PC-9 (cell line): ENCODE measurements around the gene TRAF1. TPM values are rescaled to one million over a fixed set of nuclear protein-coding genes. Genes with fewer than 3 reads are reported as not detected.

ENCODE experiments used
- BruUV-seq: library from RNA; stranded (reverse); fragments of 400-500 nt; replicated peaks from 2 replicates; lab custom pipeline; 2021; lab: Mats Ljungman, UMichigan
- CTCF ChIA-PET: fragments of 300-600 bp; sonication (Branson Sonifier 250); formaldehyde crosslinking; loops from one replicate; lab custom pipeline; 2022; ENCODE audit warnings: antibody characterized with exemption; lab: Charles Lee
- POLR2A ChIA-PET: fragments of 300-600 bp; sonication (Branson Sonifier 250); formaldehyde crosslinking; loops from one replicate; lab custom pipeline; 2022; ENCODE audit warnings: antibody characterized with exemption; ENCODE audit not compliant: unreplicated experiment; lab: Charles Lee
- DNase-seq, 2 experiments: peaks; one replicate each; pipeline versions ENCODE4 v3.0.0 to v3.0.0-alpha.2; 2015 to 2022; ENCODE audit warnings: mixed read lengths in 1 of 2
- H2AFZ ChIP-seq: fragments of 200-600 bp; sonication (generic); 2 replicates; pipeline ENCODE4 v1.8.1; 2017; ENCODE audit warnings: antibody characterized with exemption
- H3F3A ChIP-seq: fragments of 200-600 bp; sonication (generic); 2 replicates; pipeline ENCODE4 v1.8.1; 2017; ENCODE audit warnings: antibody characterized with exemption, mild to moderate bottlenecking, low read depth; ENCODE audit not compliant: insufficient read depth
- H3K27ac ChIP-seq: fragments of 200-600 bp; sonication (generic); 2 replicates; pipeline ENCODE4 v1.6.1; 2016; ENCODE audit warnings: mixed run types
- H3K27me3 ChIP-seq: fragments of 200-600 bp; sonication (generic); 2 replicates; pipeline ENCODE4 v1.6.1; 2016; ENCODE audit warnings: low read depth, mixed run types; ENCODE audit not compliant: insufficient read depth
- H3K36me3 ChIP-seq: fragments of 200-600 bp; sonication (generic); 2 replicates; pipeline ENCODE4 v1.6.1; 2016; ENCODE audit warnings: low read depth, mixed run types
- H3K4me1 ChIP-seq: fragments of 200-600 bp; sonication (generic); replicated peaks from 2 replicates; pipeline ENCODE4 v1.6.1; 2016; ENCODE audit warnings: mixed run types; ENCODE audit not compliant: insufficient read depth
- H3K4me2 ChIP-seq: fragments of 200-600 bp; sonication (generic); 2 replicates; pipeline ENCODE4 v1.6.1; 2017; ENCODE audit warnings: mixed run types
- H3K4me3 ChIP-seq: fragments of 200-600 bp; sonication (generic); 2 replicates; pipeline ENCODE4 v1.6.1; 2016; ENCODE audit warnings: mixed run types
- H3K79me2 ChIP-seq: fragments of 200-600 bp; sonication (generic); 2 replicates; pipeline ENCODE4 v1.6.1; 2017; ENCODE audit warnings: low read depth, mixed run types
- H3K9me2 ChIP-seq: fragments of 200-600 bp; sonication (generic); 2 replicates; pipeline ENCODE4 v1.8.1; 2017; ENCODE audit warnings: mild to moderate bottlenecking; ENCODE audit not compliant: insufficient read depth
- H3K9me3 ChIP-seq: fragments of 200-600 bp; sonication (generic); 2 replicates; pipeline ENCODE4 v1.8.1; 2016; ENCODE audit warnings: low read depth; ENCODE audit not compliant: insufficient read depth
- H4K20me1 ChIP-seq: fragments of 200-600 bp; sonication (generic); 2 replicates; pipeline ENCODE4 v1.8.1; 2017; ENCODE audit not compliant: insufficient read depth
- EZH2 ChIP-seq: fragments of 200-600 bp; sonication (generic); IDR thresholded peaks from 2 replicates; pipeline ENCODE4 v1.8.0; 2017; ENCODE audit warnings: antibody characterized with exemption, low read depth
- intact Hi-C: fragments of 100-400 bp; cut with micrococcal nuclease; formaldehyde crosslinking; loops from one replicate; pipeline ENCODE4 v1.10.0; 2022; ENCODE audit not compliant: unreplicated experiment
- total RNA-seq: library from RNA; stranded (reverse); gene quantifications from 2 replicates; pipeline ENCODE4 v1.2.3, GENCODE V29; 2021
- TF ChIP-seq, protein P1 (sequence below): fragments of 200-600 bp; sonication (generic); conservative IDR thresholded peaks from 2 replicates; pipeline ENCODE4 v1.6.1; 2017; ENCODE audit warnings: mixed run types, antibody characterized with exemption, mild to moderate bottlenecking, moderate library complexity

Gene TRAF1
- total RNA-seq, 1 experiment from 2014 or later: 2.7 TPM

DNA sequence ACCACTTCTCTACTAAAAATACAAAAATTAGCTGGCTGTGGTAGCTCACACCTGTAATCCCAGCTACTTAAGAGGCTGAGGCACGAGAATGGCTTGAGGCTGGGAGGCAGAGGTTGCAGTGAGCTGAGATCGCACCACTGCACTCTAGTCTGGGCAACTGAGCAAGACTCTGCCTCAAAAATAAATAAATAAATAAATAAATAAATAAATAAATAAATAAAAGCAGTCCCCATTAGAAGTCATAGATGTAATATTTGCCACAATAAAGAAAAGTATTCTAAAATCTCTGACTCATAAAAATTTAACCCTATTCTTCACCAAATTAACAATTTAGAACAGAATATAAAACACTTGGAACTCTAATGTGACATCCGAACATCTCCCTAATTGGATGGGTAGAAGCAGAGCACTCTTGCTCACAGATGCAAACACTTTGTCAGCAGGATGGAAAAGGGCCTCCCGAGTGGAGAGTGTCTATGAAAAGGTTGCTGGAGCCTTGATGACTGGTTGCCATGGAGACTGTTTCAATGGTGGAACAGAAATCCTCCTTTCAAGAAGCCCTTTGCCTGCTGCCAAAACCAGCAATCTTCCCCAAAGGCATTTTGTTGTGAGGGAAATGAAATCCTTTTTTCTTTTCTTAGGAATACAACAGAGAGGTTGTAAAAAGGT lies 38.9 kb upstream of the TRAF1 start:
- no peak overlapping the region for H3K4me2 ChIP-seq
- intact Hi-C loops: no loop called here
- POLR2A ChIA-PET: interaction anchor here (0.7 kb wide), 1 partner anchor 337 kb away, joined by 4 read pairs; no protein-coding TSS in a partner anchor

DNA sequence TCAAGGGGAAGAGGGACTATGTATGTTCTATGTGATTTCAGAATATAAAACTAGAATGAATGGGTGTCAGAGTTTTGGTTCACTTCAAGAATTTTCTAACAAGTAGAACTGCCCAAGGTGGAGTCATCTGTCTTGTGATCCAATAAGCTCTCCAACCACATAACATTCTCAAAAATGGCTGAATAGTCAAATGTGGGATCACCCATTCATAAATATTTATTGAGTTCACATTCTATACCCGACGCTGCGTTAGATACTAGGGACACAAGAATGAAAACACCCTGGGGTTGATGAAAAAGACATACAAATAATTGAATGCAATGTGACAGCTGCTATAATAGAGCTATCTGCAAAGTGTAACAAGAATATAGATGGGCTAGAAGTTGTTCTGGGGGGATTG lies 35.3 kb upstream of the TRAF1 start:
- Histone ChIP-seq H3K27me3 (no peaks in the 10 kb centered on the region), H3K4me3 (no peak overlapping the region), H3K27ac (no peak overlapping the region), H3K4me2 (no peak overlapping the region), H3K79me2 (no peaks in the 10 kb centered on the region), H3K9me3 (no peaks in the 10 kb centered on the region), H2AFZ (no peak overlapping the region), H4K20me1 (no peaks in the 10 kb centered on the region), H3K9me2 (peaks cover 4% of the 10 kb centered on the region), H3K36me3 (no peaks in the 10 kb centered on the region), H3F3A (no peaks in the 10 kb centered on the region), H3K4me1 (no peaks in the 10 kb centered on the region)
- POLR2A ChIA-PET: no interaction called here
- DNase-seq: no peak
- TF ChIP-seq, protein P1, sequence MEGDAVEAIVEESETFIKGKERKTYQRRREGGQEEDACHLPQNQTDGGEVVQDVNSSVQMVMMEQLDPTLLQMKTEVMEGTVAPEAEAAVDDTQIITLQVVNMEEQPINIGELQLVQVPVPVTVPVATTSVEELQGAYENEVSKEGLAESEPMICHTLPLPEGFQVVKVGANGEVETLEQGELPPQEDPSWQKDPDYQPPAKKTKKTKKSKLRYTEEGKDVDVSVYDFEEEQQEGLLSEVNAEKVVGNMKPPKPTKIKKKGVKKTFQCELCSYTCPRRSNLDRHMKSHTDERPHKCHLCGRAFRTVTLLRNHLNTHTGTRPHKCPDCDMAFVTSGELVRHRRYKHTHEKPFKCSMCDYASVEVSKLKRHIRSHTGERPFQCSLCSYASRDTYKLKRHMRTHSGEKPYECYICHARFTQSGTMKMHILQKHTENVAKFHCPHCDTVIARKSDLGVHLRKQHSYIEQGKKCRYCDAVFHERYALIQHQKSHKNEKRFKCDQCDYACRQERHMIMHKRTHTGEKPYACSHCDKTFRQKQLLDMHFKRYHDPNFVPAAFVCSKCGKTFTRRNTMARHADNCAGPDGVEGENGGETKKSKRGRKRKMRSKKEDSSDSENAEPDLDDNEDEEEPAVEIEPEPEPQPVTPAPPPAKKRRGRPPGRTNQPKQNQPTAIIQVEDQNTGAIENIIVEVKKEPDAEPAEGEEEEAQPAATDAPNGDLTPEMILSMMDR: no peak
- BruUV-seq: no TSS peak
- intact Hi-C loops: no loop called here
- CTCF ChIA-PET: no interaction called here

More for the DNA sequence above, 38.9 kb upstream of the TRAF1 start:
- DNase-seq: no peak
- Histone ChIP-seq H2AFZ (no peak overlapping the region), H3K27me3 (no peaks in the 10 kb centered on the region), H3K4me1 (no peaks in the 10 kb centered on the region), H3K9me3 (no peaks in the 10 kb centered on the region), H3K79me2 (no peaks in the 10 kb centered on the region), H3F3A (no peaks in the 10 kb centered on the region), H3K27ac (no peak overlapping the region), H3K9me2 (no peaks in the 10 kb centered on the region), H3K4me3 (no peak overlapping the region), H3K36me3 (no peaks in the 10 kb centered on the region), H4K20me1 (no peaks in the 10 kb centered on the region)
- TF ChIP-seq, protein P1: no peak
- no peak for TF ChIP-seq EZH2
- CTCF ChIA-PET: no interaction called here
- BruUV-seq: no TSS peak

DNA sequence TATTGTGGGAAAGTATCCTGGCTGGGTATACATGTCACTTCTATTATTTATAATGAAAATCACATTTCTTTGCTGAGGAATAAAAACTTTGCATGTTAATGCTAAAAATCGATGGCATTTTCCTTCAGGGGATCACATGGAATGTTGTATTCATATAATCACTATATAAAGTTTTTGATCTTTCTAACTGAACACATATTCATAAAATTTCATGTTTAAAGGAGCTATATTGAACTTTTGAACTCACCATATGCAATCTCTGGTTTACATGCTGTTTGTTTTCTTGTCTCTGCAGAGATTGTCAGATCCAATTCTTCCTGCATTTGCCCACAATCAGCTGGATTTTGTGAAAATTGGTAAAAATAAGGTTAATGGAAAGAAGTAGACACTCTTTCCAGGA lies 33.4 kb upstream of the TRAF1 start:
- Histone ChIP-seq H3K4me1 (no peaks in the 10 kb centered on the region), H3K79me2 (no peaks in the 10 kb centered on the region), H3F3A (no peaks in the 10 kb centered on the region), H3K27ac (no peak overlapping the region), H3K27me3 (no peaks in the 10 kb centered on the region), H3K36me3 (no peaks in the 10 kb centered on the region), H3K4me2 (no peak overlapping the region), H2AFZ (no peak overlapping the region), H3K9me2 (peaks cover 5% of the 10 kb centered on the region), H4K20me1 (no peaks in the 10 kb centered on the region), H3K9me3 (no peaks in the 10 kb centered on the region), H3K4me3 (no peak overlapping the region)
- no peak for DNase-seq
- no TSS peak for BruUV-seq
- ChIA-PET CTCF (no interaction called here), POLR2A (no interaction called here)
- intact Hi-C loops: no loop called here
- TF ChIP-seq, protein P1: no peak
- TF ChIP-seq EZH2: no peak
